ENCODE data around the gene ZBED3.
"Not testable (repeated sequence)": the region's sequence is repeated elsewhere in the genome, so short reads cannot be mapped to it uniquely, and the experiment has no call there.

Gene ZBED3, protein sequence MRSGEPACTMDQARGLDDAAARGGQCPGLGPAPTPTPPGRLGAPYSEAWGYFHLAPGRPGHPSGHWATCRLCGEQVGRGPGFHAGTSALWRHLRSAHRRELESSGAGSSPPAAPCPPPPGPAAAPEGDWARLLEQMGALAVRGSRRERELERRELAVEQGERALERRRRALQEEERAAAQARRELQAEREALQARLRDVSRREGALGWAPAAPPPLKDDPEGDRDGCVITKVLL

DNA sequence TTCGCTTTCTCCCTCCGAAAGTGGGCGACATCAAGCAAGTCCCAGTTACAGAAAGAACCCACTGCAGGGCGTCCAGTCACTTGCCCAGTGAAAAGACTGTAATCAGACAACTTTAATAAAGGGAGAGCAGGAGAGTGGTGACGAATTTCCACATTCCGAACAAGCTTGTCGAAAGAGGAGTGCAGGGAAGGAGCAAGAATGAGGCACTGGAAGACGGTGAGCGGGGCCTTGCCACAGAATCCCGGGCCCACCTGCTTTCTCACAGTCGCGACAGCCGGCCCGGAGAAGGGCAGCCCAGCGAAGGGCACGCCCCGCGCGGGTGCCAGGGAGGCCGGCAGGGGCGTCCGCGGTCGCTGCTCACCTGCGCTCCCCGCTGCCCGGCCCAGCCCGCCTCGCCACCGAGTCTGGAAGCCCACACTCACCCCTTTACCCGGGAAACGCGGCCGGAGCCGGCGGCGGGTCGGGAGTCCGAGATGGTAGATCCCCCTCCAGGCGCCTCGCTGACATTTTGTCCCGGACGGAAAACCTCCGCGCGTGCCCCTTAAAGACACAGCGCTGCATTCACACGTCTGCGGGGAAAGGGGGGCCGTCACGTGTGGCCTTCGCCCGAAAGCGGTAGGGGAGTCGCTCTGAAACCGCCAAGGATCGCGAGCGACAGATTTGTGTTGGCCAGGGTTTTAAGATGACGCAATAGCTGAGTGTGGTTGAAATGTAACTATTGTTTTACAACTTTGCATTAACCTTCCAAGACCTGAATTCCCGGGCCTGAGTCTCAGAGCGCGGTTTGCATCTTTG is at the start of gene ZBED3:
ZBED3 (minus strand) TSS at position 597 of the 795 bp plus-strand sequence. CDS start 9,407 bp downstream, outside the sequence.
- DNase-seq (ENCODE audit: low spot score) = peak; percentile 56

DNA sequence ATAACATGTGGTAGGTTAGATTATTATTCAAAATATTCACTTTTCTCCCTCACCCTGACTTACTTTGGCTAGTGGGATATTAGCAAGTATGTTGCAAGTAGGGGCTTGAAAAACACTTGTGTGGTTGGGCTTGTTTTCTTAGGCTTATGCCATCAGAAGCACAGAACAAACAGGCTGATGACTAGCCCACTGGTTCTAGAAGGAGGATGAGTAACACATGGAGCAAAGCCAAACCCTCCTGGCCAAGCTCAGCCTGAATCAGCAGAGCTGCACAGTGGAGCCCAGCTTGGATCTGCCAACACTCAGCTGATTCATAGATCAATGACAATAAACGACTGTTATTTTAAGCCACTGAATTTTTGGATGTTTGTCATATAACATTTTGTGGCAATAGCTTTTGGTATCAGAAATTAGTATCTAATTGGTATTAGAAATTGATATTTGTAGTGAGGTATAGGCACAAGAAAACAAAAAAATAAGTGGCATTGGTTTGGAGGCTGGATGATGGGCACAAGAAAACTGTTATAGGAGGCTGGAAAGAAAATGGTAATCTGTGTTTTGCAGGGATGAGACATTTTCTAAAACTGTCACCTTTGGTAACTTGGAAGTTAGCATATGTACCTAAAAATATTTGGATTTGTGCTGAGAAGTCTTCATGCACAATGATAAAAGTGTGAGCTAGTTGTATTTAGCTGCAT is 46.1 kb upstream of the ZBED3 start:
- peak; percentile 88 for DNase-seq (ENCODE audit: low spot score)

DNA sequence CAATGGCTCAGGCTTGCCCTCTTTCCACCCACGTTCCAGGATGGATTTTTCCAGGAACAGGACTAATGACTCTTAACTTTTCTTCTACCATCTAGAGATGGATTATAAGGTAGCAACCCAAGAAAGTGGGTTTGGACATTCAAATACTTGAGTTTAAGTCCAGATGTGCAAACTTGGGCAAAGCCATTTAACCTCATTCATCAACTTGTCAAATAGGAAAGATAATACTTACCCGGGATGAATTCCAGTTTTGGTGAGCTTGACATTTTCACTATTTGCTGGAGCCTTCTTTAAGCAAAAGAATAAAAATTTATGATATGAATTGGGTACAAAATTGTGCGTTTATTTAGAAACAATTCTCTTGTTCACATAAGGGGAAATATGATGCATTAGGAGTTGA is 44.3 kb upstream of the ZBED3 start:
- no peak for DNase-seq (ENCODE audit: low spot score)

DNA sequence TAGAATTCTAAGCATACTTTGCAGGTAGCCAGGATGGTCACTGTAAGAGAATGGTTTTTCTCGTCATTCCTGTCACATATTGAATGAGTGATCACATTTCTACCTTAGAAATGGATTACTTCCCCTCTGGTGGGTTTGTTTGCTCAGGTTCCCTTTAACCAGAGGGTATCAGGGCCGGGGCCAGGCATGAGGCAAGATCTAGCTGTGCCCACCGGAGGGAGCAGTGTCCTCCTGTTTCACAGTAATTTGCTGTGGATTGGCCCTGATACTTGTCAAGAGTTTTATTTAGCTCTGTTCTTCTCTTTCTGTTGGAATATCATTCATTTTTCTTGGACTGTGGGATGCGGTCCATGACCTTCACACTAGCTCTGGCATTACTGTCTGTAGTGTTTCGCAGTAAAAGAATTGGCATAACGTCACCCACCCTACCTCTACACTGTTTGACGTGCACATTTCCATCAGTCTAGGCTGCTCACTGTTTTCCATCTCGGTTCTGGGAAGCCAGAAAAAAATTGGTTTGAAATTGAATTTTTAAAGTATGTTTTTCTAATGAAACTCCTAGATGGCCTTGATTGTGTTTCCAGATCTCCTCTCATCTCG is 42.4 kb upstream of the ZBED3 start:
- DNase-seq (ENCODE audit: low spot score) = peak; percentile 24

DNA sequence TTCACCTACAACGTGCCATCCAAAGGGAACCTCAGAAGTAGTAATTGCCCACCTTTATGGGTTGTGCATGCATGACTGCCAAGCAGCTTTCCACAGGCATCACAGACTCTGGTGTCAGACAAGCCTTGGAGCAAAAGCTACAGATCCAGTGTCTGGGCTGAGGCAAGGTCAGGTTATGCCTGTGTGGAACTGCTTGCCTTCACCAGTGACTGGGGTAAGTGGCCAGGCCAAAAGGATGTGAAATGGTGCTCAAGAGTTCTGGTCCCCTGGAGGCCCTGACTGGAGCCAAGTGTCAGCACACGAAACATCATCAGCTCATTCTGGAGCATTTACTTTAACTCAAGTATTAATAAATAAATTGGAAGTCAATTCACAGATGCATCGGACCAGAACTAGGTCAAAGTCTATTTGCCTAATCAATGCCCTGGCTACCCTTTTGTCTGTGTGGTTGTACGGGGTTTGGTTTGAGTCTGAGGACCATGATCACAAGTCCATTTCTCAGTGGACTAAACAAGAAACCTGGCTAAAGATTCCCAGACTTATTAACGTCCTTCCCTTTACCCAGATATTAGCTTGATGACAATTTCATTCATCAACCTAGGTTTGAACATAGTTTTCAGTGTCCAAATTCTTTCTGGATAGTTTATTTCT is 41.5 kb upstream of the ZBED3 start:
- no peak for DNase-seq (ENCODE audit: low spot score)

DNA sequence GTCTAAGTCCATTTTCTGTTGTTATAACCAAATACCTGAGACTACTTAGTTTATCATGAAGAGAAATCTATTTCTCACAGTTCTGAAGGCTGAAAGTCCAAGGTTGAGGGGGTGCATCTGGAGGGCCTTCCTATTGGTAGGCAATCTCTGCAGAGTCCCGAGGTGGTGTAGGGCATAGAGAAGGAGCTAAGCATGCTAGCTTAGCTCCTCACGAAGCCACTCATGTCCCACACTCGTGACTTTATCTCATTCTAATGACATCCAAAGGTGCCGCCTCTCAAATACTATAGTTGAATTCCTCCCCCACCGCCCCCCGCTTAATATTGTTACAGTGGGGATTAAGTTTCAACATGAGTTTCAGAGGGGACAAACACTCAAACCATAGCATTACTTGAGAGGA is 36.0 kb upstream of the ZBED3 start:
- DNase-seq (ENCODE audit: low spot score) = no peak

DNA sequence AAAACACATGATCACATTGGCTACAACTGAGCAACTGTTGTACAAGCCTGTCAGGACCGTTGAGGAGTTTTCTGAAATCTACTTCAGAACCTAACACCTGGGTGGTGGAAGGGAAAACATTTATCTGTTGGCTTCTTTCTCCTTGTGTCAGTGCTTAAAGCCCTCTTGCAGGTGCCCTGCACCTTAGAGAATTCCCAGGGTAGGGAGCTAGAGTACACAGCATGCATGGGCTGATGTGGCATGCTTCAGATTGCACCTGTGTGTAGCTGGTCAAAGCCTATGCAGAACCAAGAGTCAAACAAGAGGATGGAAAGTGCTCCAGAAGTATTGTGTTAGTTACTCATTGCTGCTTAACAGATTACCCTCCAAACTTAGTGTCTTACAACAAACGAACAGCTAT is 33.6 kb upstream of the ZBED3 start:
- no peak for DNase-seq (ENCODE audit: low spot score)

DNA sequence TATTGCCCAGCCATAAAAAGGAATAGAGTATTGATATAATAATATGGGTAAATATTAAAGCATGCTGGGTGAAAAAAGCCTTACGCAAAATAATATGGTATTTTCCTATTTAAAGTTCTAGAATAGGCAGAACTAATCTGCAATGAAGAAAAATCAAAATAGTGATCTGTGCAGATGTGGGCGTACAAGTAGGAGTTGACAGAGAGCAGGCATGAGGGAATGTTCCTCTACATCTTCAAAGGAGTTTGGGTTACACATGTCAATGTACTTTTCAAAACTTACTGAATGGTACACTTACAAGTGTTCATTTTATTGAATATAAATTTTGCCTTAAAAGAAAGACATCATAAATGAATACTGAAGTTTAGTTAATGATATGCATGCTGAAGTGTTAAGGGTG is 33.0 kb upstream of the ZBED3 start:
- no peak for DNase-seq (ENCODE audit: low spot score)

DNA sequence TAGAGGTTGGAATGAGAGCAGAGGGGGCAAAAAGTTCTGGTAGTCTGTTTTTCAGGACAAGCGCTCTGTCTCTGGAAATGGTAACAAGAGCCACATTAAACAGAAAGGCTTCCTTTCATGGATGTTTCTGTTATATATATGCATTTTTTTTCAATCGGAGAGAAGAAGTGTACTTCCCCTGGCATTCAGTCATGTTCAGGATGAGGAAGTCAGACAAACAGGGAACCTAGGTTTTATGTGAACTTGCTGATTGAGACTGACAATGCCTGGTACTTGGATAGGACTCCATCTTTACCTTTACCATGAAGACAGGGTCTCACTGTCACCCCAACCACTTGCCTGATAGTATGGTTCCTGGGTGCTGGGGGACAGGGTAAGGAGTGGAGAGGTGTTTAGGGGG is 30.1 kb upstream of the ZBED3 start:
- no peak for DNase-seq (ENCODE audit: low spot score)

DNA sequence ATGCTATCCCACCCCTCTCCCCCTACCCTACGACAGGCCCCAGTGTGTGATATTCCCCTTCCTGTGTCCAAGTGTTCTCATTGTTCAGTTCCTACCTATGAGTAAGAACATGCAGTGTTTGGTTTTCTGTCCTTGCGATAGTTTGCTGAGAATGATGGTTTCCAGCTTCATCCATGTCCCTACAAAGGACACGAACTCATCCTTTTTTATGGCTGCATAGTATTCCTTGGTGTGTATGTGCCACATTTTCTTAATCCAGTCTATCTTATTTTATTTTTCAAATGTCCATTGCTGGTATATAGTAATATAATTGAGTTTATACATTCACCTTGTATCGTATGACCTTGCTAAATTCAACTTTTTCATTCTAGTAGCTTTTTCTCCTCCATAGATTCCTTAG is 19.9 kb upstream of the ZBED3 start:
- not testable (repeated sequence) for DNase-seq (ENCODE audit: low spot score)

DNA sequence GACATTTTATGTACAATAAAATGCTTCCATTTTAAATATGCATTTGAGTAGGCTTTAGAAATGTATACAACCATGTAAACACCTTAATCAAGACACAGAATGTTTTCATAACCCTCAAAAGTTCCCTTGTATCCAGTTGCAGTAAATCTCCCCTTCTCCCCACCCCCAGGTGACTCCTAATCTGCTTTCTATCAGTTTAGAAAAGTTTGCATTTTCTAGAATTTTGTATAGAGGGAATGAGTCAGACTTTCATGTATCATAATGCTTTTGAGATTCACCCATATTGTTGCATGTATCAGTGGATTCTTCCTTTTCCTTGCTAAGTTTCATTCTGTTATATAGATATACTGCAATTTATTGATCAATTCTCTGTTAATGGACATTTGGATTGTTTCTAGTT is 17.7 kb upstream of the ZBED3 start:
- DNase-seq (ENCODE audit: low spot score) = no peak

DNA sequence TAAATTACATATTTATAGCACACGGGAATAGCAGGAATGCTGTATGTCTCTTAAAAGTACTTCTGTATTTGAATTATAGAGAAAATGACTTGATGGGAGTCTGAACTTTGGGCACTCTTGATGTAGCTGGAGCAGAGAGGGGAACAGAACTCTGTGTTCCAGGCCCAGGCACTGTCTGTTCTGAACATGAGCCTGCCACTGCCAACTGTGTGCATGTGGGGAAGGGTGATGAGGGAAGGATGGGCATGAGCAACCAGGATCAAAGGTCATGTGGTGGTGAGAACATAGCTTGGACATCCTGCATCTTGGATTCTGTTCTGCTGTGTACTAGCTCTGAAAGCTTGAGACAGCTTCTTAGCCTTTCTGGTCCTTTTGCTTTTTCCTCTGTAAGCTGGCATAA is 16.4 kb upstream of the ZBED3 start:
- DNase-seq (ENCODE audit: low spot score) = no peak

DNA sequence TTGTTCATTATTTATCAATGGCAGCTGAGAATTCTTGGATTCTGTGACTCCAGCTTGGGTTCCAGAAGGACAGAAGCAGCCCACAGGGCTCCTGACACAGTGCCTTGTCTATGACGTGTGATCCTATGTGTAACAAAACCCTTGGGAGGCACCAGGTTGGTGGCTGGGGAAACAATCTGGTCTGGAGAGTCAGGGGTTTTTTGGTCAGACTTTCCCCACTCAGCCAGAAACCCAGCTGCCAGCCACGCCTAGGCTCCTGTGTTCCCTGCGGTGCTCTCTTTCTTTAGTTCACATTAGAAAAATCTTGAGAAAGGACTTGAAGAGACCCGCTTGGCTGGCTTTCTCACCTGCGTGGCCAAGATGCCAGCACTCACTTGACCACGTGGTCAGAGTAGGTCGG is 15.5 kb upstream of the ZBED3 start:
- no peak for DNase-seq (ENCODE audit: low spot score)

DNA sequence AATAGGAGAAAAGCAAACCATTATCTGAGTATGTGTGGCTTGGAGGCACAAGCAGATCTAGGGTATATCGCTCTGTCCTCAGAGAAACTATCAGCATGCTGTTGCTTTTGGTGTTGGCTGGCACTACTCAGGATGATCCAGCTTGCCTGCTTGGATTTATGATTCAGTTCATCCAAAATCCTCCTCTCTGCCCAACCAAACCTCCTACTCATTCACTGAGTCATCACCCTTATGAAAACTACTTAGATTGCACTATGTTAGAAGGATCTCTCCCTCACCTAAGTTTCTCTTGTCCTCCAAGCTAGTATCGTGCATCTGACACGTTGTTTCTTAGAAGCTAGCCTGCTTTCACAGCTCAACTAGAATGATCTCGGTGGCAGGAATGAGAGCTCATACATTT is 14.2 kb upstream of the ZBED3 start:
- DNase-seq (ENCODE audit: low spot score) = peak; percentile 60

DNA sequence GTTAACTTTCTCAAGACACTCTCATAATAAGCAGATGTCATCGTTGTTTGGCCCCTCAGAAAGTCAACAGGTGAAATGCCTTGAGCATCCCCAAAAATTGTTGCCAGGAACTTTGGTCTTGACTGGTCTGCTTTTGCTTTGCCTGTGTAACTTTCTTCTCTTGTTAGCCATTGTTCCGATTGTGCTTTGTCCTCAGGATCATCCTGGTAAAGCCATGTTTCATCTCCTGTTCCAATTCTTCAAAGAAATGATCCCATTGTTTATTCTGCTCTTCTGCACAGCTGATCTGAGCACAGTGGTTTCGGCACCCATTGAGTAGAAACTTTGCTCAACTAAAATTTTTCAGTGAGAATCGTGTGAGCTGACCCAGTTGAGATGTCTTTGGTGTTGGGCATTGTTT is 8.1 kb upstream of the ZBED3 start:
- DNase-seq (ENCODE audit: low spot score) = no peak

DNA sequence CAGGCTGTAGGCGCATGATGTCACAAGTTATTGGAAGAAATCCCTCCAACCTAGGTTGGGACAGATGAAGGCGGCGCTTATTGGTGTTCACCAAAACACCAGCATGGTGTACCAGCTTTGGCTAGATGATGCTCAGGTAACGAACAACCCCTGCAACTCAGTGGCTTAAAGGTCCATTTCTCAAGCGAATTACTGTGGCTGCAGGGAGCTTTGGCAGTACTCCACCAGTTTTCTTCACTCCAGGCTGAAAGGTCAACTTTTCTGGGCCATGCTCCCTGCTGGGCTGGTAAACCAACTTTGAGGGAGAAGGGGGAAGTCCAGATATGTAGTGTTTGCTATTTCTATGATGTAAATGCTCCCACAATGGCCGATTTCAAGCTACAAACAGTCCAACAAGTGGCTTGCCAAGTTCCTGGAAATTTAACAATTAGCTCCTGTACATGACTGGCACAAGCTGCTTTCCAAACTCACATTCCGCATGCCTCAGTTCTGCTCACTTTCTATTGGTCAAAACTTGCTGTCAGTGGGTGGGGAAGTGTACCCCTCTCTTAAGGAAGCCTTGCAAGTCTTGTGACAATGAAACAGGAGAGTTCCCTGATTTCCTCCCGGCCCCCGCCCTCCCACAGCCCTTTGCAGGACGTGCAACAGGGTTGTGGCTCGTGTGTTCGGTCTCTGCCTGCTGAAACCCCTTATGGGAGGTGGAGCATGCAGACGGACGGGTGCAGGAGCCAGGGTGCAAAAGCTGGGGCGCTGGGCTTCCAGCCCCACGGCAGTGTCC is 588 bp upstream of the ZBED3 start:
- DNase-seq (ENCODE audit: low spot score) = peak; percentile 5

DNA sequence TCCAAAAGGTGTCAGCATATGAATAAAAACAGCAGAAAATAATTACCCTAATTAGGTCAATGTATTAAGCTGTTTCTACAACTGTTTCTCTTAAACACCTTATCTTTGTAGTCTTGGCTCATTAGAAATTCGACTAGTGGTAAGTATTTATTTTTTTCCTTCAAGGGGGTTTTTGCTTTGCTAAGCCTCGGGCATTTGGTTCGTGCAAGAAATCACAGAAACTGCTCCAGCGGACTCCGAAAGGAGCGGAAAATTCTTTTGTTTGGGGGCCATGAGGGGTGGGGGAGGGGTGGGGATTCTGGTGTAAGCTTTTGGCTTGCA is 757 bp downstream of the ZBED3 start:
- no peak for DNase-seq (ENCODE audit: low spot score)

DNA sequence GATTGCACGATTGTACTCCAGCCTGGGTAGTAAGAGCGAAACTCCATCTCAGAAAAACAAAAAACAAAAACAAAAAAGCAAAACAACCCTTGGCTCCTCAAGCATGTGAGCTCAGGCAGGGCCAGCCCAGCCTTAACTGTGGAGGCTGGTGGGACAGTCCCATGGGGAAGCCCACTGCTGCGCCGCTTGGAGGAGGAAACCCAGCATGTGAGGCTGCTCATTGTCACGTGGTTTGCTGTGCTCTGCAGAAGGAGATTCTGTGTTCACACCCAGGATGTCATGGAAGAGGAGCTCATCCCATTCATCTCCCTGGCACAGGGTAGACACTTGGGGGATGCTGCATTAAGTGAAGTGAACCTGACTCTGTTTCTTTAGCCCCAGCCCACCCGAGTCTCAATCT is 4.0 kb downstream of the ZBED3 start:
- DNase-seq (ENCODE audit: low spot score) = no peak

DNA sequence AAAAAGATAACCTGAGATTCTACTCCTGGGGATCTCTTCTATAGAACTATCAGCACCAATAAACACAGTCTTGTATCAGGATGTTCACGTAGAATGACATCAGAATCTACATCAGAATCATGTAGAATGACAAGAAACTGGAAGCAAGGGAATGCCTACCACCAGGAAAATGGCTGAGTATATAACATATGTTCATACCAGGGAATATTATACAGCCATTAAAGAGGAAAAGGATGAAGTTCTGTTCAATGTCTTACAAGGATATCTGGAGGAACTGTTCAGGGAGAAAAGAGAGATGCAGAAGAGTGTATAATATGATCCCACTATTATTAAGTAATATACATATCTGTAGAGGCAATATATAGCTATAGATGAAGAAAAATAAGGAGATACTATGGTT is 4.8 kb downstream of the ZBED3 start:
- no peak for DNase-seq (ENCODE audit: low spot score)

DNA sequence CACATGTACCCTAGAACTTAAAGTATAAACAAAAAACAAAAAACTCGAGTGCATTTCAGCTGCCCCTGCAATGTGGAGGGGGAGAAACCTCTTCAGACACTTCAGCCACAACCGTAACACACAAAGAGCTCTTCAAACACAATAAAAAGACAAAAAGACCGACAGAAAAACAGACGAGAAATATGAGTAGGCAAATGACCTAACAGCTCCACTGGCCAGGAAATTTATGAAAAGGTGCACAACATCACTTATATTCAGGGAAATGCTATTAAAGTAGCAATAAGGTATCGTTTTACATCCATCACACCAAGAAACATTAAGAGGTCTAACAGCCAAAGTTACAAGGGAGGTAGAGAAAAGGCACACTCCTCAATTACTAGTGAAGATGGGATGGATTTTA is 6.2 kb downstream of the ZBED3 start:
- no peak for DNase-seq (ENCODE audit: low spot score)

DNA sequence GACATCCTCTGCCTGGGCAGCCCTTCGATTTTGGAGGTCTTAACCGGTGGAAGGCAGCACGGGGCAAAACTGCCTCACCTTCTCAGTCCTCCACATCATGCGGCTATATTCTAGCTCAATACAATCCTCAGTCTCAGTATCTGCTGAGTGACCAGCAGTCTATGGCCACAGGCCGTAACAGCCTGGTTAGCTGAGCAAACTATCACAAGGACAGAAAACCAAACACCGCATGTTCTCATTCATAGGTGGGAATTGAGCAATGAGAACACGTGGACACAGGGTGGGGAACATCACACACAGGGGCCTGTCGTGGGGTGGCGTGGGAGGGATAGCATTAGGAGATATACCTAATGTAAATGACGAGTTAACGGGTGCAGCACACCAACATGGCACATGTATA is 6.6 kb downstream of the ZBED3 start:
- not testable (repeated sequence) for DNase-seq (ENCODE audit: low spot score)

DNA sequence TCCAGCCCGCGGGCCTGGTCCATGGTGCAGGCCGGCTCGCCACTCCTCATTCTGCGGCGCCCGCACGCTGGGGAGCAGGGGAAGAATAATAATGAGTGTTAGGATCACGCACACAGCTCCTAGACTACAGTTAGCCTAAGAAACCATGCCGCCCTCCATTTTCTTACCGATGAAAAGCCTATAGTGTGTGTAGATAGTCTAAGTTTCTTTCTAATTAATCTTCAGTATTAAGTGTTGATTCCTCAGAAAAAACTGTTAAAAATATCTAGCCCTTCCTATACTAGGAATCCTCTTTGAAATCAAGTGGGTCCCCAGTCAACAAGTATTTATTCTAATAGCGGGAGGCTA is 9.3 kb downstream of the ZBED3 start:
- DNase-seq (ENCODE audit: low spot score) = no peak
